H1 (cell line): ENCODE data around the gene HTRA2. TPM values are rescaled to one million over a fixed set of nuclear protein-coding genes. Genes with fewer than 3 reads are reported as not detected.

Source experiments
- CHD7 ChIP-seq: fragments of 300-600 bp; sonication (generic); IDR thresholded peaks from 2 replicates; pipeline ENCODE4 v1.7.1; 2012; ENCODE audit warnings: low read length, moderate library complexity, mild to moderate bottlenecking, inconsistent platforms; ENCODE audit not compliant: insufficient replicate concordance
- NRF1 ChIP-seq: IDR thresholded peaks from 2 replicates; pipeline ENCODE4 v1.6.1; 2011; ENCODE audit warnings: mild to moderate bottlenecking, low read depth, low read length, improper control_type of control experiment
- polyA plus RNA-seq, 7 experiments: library from polyadenylated mRNA; depleted of rRNA in 3 of 7; stranded (reverse) in 5 of 7; unstranded in 2 of 7; fragments of >200 nt in 5 of 7; fragments of 200-250 nt in 2 of 7; gene quantifications; 1 replicate in 5 of 7; 2 replicates in 1 of 7; 4 replicates in 1 of 7; pipeline versions ENCODE4 v1.2.1 to v1.2.3, GENCODE V29; 2011 to 2013; ENCODE audit warnings: missing spikeins in 2 of 7, mixed read lengths in 2 of 7
- total RNA-seq: library from RNA; stranded (reverse); fragmentation: NEBNext Ultra II Directional; extraction: Animal tissue kit (Norgen Biotek cat#: 25700); gene quantifications from 2 replicates; pipeline ENCODE4 v1.2.1, GENCODE V29; 2021

The HTRA2 gene
- total and polyA plus RNA-seq, 2 of the 8 experiments (the other 6 are each of a cell fraction or from before 2014, with no cell fraction given), result 21.6 to 37.6 TPM

- TF ChIP-seq NRF1, result no peak
- TF ChIP-seq CHD7, result no peak
These were observed 46.7 kb upstream of the HTRA2 start, which contains the start of the genes CCDC142 and TTC31 (continued) for GRCh38 chr2:74482801-74483674.
